Adrenal gland (tissue), 5 donors: Measurements from ENCODE around the gene PRR11.

Experiments
- POLR2A ChIP-seq, 2 donors: fragments of 450-650 bp; IDR thresholded peaks; one replicate each; pipeline ENCODE4 v1.6.1; 2017; ENCODE audit warnings: antibody characterized with exemption in 2 of 2, mild to moderate bottlenecking in 2 of 2, moderate library complexity in 1 of 2
- TF ChIP-seq, protein P1 (sequence below), 6 experiments: fragments of 450-650 bp in 4 of 6; fragments of 200-600 bp in 2 of 6; sonication (generic) in 1 of 6; IDR thresholded peaks; 1 replicate in 5 of 6; 2 replicates in 1 of 6; pipeline versions ENCODE4 v1.5.1 to v1.8.0; 2016 to 2021; ENCODE audit warnings: antibody characterized with exemption in 6 of 6, mild to moderate bottlenecking in 2 of 6, moderate library complexity in 1 of 6
- donor health status: DM: no; HTN: no; CAD: no.

DNA sequence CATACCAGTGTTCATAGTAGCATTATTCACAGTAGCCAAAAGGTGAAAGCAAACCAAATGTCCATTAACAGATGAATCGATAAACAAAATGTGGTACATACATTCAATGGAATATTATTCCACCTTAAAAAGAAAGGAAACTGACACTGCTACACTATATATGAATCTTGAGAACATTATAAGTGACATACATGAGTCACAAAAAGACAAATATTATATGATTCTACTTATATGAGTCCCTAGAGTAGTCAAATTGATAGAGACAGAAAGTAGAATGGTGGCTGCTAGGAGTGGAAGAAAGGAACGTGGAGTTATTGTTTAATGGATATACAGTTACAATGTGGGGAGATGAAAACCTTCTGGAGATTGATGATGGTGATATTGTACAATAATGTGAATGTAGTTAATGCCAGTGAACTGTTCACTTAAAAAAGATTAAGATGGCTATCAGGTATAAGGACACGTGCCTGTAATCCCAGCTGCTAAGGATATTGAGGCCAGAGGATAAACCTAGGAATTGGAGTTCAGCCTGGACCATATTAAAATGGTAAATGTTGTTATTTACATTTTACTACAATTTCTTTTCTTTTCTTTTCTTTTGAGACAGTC, 28.6 kb upstream of the PRR11 start:
- TF ChIP-seq POLR2A (IDR thresholded peaks at IDR 0.05), result no peak
- TF ChIP-seq, protein P1, sequence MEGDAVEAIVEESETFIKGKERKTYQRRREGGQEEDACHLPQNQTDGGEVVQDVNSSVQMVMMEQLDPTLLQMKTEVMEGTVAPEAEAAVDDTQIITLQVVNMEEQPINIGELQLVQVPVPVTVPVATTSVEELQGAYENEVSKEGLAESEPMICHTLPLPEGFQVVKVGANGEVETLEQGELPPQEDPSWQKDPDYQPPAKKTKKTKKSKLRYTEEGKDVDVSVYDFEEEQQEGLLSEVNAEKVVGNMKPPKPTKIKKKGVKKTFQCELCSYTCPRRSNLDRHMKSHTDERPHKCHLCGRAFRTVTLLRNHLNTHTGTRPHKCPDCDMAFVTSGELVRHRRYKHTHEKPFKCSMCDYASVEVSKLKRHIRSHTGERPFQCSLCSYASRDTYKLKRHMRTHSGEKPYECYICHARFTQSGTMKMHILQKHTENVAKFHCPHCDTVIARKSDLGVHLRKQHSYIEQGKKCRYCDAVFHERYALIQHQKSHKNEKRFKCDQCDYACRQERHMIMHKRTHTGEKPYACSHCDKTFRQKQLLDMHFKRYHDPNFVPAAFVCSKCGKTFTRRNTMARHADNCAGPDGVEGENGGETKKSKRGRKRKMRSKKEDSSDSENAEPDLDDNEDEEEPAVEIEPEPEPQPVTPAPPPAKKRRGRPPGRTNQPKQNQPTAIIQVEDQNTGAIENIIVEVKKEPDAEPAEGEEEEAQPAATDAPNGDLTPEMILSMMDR (IDR thresholded peaks at IDR 0.05), result no peak
